Dedifferentiated amniotic fluid mesenchymal stem cell (primary cell): ENCODE measurements around the gene RAC2.

Experiments
- DNase-seq: peaks from one replicate; pipeline ENCODE4 v3.0.0-alpha.2; 2016; ENCODE audit errors: extremely low spot score

RAC2 gene

GRCh38 chr22:37244114-37244921 lies at the start of gene RAC2:
Gene RAC2 (minus strand): TSS chr22:37244269. CDS start chr22:37244148, 121 bp downstream.
- DNase-seq = no peak

GRCh38 chr22:37293172-37293571 lies 49.1 kb upstream of the RAC2 start:
- no peak for DNase-seq

GRCh38 chr22:37292641-37293040 lies 48.6 kb upstream of the RAC2 start:
- DNase-seq = no peak

GRCh38 chr22:37291559-37292298 lies 47.7 kb upstream of the RAC2 start:
- no peak for DNase-seq

- no peak for DNase-seq
Observed at GRCh38 chr22:37290737-37291136, 46.7 kb upstream of the RAC2 start.

- DNase-seq = no peak
Observed at GRCh38 chr22:37289156-37289735, 45.2 kb upstream of the RAC2 start.

GRCh38 chr22:37288521-37288920 lies 44.5 kb upstream of the RAC2 start:
- no peak for DNase-seq

GRCh38 chr22:37287550-37287951 lies 43.5 kb upstream of the RAC2 start:
- DNase-seq = no peak

GRCh38 chr22:37285937-37286336 lies 41.9 kb upstream of the RAC2 start:
- no peak for DNase-seq

- no peak for DNase-seq
Observed at GRCh38 chr22:37284805-37285355, 40.8 kb upstream of the RAC2 start.

GRCh38 chr22:37284126-37284804 lies 40.2 kb upstream of the RAC2 start:
- DNase-seq = no peak

- no peak for DNase-seq
Observed at GRCh38 chr22:37283393-37283937, 39.4 kb upstream of the RAC2 start.

- no peak for DNase-seq
Observed at GRCh38 chr22:37282385-37282677, 38.3 kb upstream of the RAC2 start, which contains the start of gene CYTH4. Gene CYTH4 (plus strand): TSS chr22:37282508. CDS start chr22:37282570, 62 bp downstream.

GRCh38 chr22:37281646-37282384 lies 37.7 kb upstream of the RAC2 start:
- no peak for DNase-seq

GRCh38 chr22:37281195-37281594 lies 37.1 kb upstream of the RAC2 start:
- no peak for DNase-seq

GRCh38 chr22:37280718-37281117 lies 36.6 kb upstream of the RAC2 start:
- no peak for DNase-seq

GRCh38 chr22:37279331-37280181 lies 35.5 kb upstream of the RAC2 start:
- no peak for DNase-seq

- DNase-seq = no peak
Observed at GRCh38 chr22:37278261-37278660, 34.2 kb upstream of the RAC2 start.

GRCh38 chr22:37277384-37277783 lies 33.3 kb upstream of the RAC2 start:
- no peak for DNase-seq

- no peak for DNase-seq
Observed at GRCh38 chr22:37276776-37277175, 32.7 kb upstream of the RAC2 start.
